Kidney (tissue), 14 donors: ENCODE measurements around the gene ID2. TPM values are rescaled to one million over a fixed set of nuclear protein-coding genes. Genes with fewer than 3 reads are reported as not detected.

Experiments
- DNase-seq, 5 donors: peaks; one replicate each; pipeline ENCODE4 v3.0.0-alpha.2; 2013 to 2020
- FAIRE-seq: peaks from 2 replicates; lab custom pipeline; 2012; peaks lifted over from hg19 to GRCh38; lab: Jason Lieb, UNC
- H3K27ac ChIP-seq, 2 donors: one replicate each; pipeline ENCODE4 v1.7.0; 2013; ENCODE audit warnings: low read depth in 2 of 2, low read length in 2 of 2, inconsistent platforms in 1 of 2
- H3K27me3 ChIP-seq: one replicate; pipeline ENCODE4 v1.7.1; 2013; ENCODE audit warnings: low read length, inconsistent platforms; ENCODE audit not compliant: control insufficient read depth, insufficient read depth
- H3K36me3 ChIP-seq, 3 donors: one replicate each; pipeline versions ENCODE4 v1.7.0 to v1.7.1; 2013; ENCODE audit warnings: low read length in 3 of 3, control low read depth in 1 of 3, inconsistent platforms in 1 of 3; ENCODE audit not compliant: insufficient read depth in 3 of 3, control insufficient read depth in 2 of 3
- H3K4me1 ChIP-seq, 3 donors: one replicate each; pipeline versions ENCODE4 v1.7.0 to v1.7.1; 2013; ENCODE audit warnings: low read length in 3 of 3, inconsistent platforms in 1 of 3, low read depth in 1 of 3; ENCODE audit not compliant: control insufficient read depth in 2 of 3, insufficient read depth in 2 of 3
- H3K4me3 ChIP-seq, 3 donors: one replicate each; pipeline versions ENCODE4 v1.7.0 to v1.8.1; 2013; ENCODE audit warnings: low read length in 3 of 3, control low read depth in 1 of 3, inconsistent platforms in 1 of 3
- H3K9ac ChIP-seq, 3 donors: one replicate each; pipeline versions ENCODE4 v1.7.0 to v1.7.1; 2013; ENCODE audit warnings: low read length in 3 of 3, control low read depth in 1 of 3, inconsistent platforms in 1 of 3
- H3K9me3 ChIP-seq, 3 donors: one replicate each; pipeline versions ENCODE4 v1.7.0 to v1.7.1; 2013; ENCODE audit warnings: low read length in 3 of 3, control low read depth in 1 of 3, inconsistent platforms in 1 of 3; ENCODE audit not compliant: control insufficient read depth in 2 of 3, insufficient read depth in 1 of 3
- CTCF ChIP-seq: IDR thresholded peaks from 3 replicates; pipeline ENCODE4 v1.5.1; 2012; ENCODE audit warnings: mild to moderate bottlenecking, moderate library complexity, borderline replicate concordance; ENCODE audit not compliant: insufficient read depth; ENCODE audit errors: extremely low read depth
- intact Hi-C: fragments of 100-400 bp; cut with DNase I; formaldehyde crosslinking; loops from one replicate; pipeline ENCODE4 v1.11.1; 2022
- polyA plus RNA-seq: library from polyadenylated mRNA; stranded (reverse); fragments of 350-450 nt; fragmentation: Illumina TruSeq; extraction: RNeasy Lipid Tissue Mini Kit (QIAGEN cat#74804); gene quantifications from one replicate; pipeline ENCODE4 v1.2.3, GENCODE V29; 2014; ENCODE audit warnings: low read depth, low replicate concordance; ENCODE audit not compliant: insufficient read depth
- total RNA-seq: library from RNA; stranded (reverse); fragmentation: NEBNext Ultra II Directional; extraction: Animal tissue kit (Norgen Biotek cat#: 25700); gene quantifications from one replicate; pipeline ENCODE4 v1.2.1, GENCODE V29; 2021
- donor health status: control.
- donor health status: control.
- donor health status: control.
- donor health status: control.
- donor health status: control.
- donor health status: DM: yes; HTN: yes; CAD: no.
- donor health status: Normal renal cell carcinoma (clear cell type).

ID2 gene
- total and polyA plus RNA-seq, 2 donors from 2014 or later: 74.6 to 113 TPM

GRCh38 chr2:8658064-8658862, 23.6 kb upstream of the ID2 start:
- Histone ChIP-seq H3K4me3 (no peak overlapping the region), H3K36me3 (no peaks in the 10 kb centered on the region), H3K27ac (peak overlapping the region; percentile 35 to 66), H3K9me3 (no peaks in the 10 kb centered on the region), H3K4me1 (peaks cover 0 to 25% (median 14%) of the 10 kb centered on the region in 3 donors), H3K27me3 (no peaks in the 10 kb centered on the region), H3K9ac (no peak overlapping the region)
- DNase-seq (peak in 1 of 5 donors; percentile 35), FAIRE-seq (no peak)
- TF ChIP-seq CTCF: no peak
- intact Hi-C loops: no loop called here

- DNase-seq (peak in 2 of 5 donors; percentile 37 to 71), FAIRE-seq (no peak)
- no peak for TF ChIP-seq CTCF
- Histone ChIP-seq H3K27ac (peak overlapping the region; percentile 47 to 66), H3K9me3 (no peaks in the 10 kb centered on the region), H3K4me1 (peaks cover 0 to 21% (median 10%) of the 10 kb centered on the region in 3 donors), H3K4me3 (no peak overlapping the region), H3K27me3 (no peaks in the 10 kb centered on the region), H3K36me3 (no peaks in the 10 kb centered on the region), H3K9ac (no peak overlapping the region)
- intact Hi-C loops: no loop called here
Observed at GRCh38 chr2:8659092-8659734, 22.6 kb upstream of the ID2 start.

GRCh38 chr2:8659735-8660492, 21.9 kb upstream of the ID2 start:
- H3K4me1 ChIP-seq: peaks cover 0 to 20% (median 10%) of the 10 kb centered on the region in 3 donors
- intact Hi-C loops: no loop called here
- H3K4me3 ChIP-seq: no peak overlapping the region
- H3K9me3 ChIP-seq: no peaks in the 10 kb centered on the region
- TF ChIP-seq CTCF: no peak
- H3K9ac ChIP-seq: no peak overlapping the region
- no peak for FAIRE-seq
- no peaks in the 10 kb centered on the region for H3K36me3 ChIP-seq
- no peaks in the 10 kb centered on the region for H3K27me3 ChIP-seq
- DNase-seq: peak in 2 of 5 donors; percentile 31 to 57
- H3K27ac ChIP-seq: peak overlapping the region; percentile 33 to 47
